H1 (cell line): ENCODE results near the gene COL5A3. TPM values are rescaled to one million over a fixed set of nuclear protein-coding genes. Genes with fewer than 3 reads are reported as not detected.

Experiments used
- ASH2L ChIP-seq: fragments of 200-600, 300-600 bp; sonication (generic); IDR thresholded peaks from one replicate; pipeline ENCODE4 v1.7.1; 2017; ENCODE audit warnings: low read length
- CHD2 ChIP-seq: IDR thresholded peaks from 2 replicates; pipeline ENCODE4 v1.6.1; 2012; ENCODE audit warnings: low read length, improper control_type of control experiment
- CREB1 ChIP-seq: IDR thresholded peaks from 2 replicates; pipeline ENCODE4 v1.6.1; 2012; ENCODE audit warnings: inconsistent platforms
- EP300 ChIP-seq, 2 experiments: IDR thresholded peaks; 1 replicate in 1 of 2; 2 replicates in 1 of 2; pipeline ENCODE4 v1.6.1; 2011 to 2012; ENCODE audit warnings: low read depth in 2 of 2, low read length in 2 of 2, mild to moderate bottlenecking in 2 of 2, borderline replicate concordance in 1 of 2, inconsistent platforms in 1 of 2, moderate library complexity in 1 of 2
- KDM4A ChIP-seq: IDR thresholded peaks from one replicate; pipeline ENCODE4 v1.7.1; 2012; ENCODE audit warnings: low read depth, mild to moderate bottlenecking, moderate library complexity, low read length, inconsistent platforms; ENCODE audit not compliant: severe bottlenecking
- MAX ChIP-seq: IDR thresholded peaks from 2 replicates; pipeline ENCODE4 v1.6.1; 2012; ENCODE audit warnings: inconsistent platforms
- POU5F1 ChIP-seq: IDR thresholded peaks from 2 replicates; pipeline ENCODE4 v1.6.1; 2011; ENCODE audit warnings: low read depth, mild to moderate bottlenecking, low read length, moderate library complexity
- RXRA ChIP-seq: IDR thresholded peaks from 2 replicates; pipeline ENCODE4 v1.6.1; 2011; ENCODE audit warnings: low read depth, mild to moderate bottlenecking, low read length, moderate library complexity; ENCODE audit not compliant: insufficient read depth
- SIN3A ChIP-seq, 2 experiments: IDR thresholded peaks in 1 of 2; conservative IDR thresholded peaks in 1 of 2; 2 replicates each; pipeline ENCODE4 v1.6.1; 2011 to 2012; ENCODE audit warnings: low read length in 2 of 2, improper control_type of control experiment in 1 of 2, low read depth in 1 of 2, mild to moderate bottlenecking in 1 of 2
- SIRT6 ChIP-seq: IDR thresholded peaks from one replicate; pipeline ENCODE4 v1.7.1; 2012; ENCODE audit warnings: low read length, inconsistent platforms
- SP1 ChIP-seq: IDR thresholded peaks from 2 replicates; pipeline ENCODE4 v1.6.1; 2011; ENCODE audit warnings: low read depth, low read length
- SP4 ChIP-seq: IDR thresholded peaks from 2 replicates; pipeline ENCODE4 v1.6.1; 2012; ENCODE audit warnings: low read length, inconsistent platforms
- polyA plus RNA-seq, 7 experiments: library from polyadenylated mRNA; depleted of rRNA in 3 of 7; stranded (reverse) in 5 of 7; unstranded in 2 of 7; fragments of >200 nt in 5 of 7; fragments of 200-250 nt in 2 of 7; gene quantifications; 1 replicate in 5 of 7; 2 replicates in 1 of 7; 4 replicates in 1 of 7; pipeline versions ENCODE4 v1.2.1 to v1.2.3, GENCODE V29; 2011 to 2013; ENCODE audit warnings: missing spikeins in 2 of 7, mixed read lengths in 2 of 7
- total RNA-seq: library from RNA; stranded (reverse); fragmentation: NEBNext Ultra II Directional; extraction: Animal tissue kit (Norgen Biotek cat#: 25700); gene quantifications from 2 replicates; pipeline ENCODE4 v1.2.1, GENCODE V29; 2021
- TF ChIP-seq, protein P1 (sequence below), 3 experiments: IDR thresholded peaks; 1 replicate in 2 of 3; 2 replicates in 1 of 3; pipeline versions ENCODE4 v1.5.1 to v1.6.1; 2011; ENCODE audit warnings: low read length in 3 of 3, mild to moderate bottlenecking in 3 of 3, inconsistent platforms in 2 of 3, low read depth in 1 of 3, moderate library complexity in 1 of 3; ENCODE audit not compliant: insufficient read depth in 1 of 3; ENCODE audit errors: control extremely low read depth in 1 of 3
- TF ChIP-seq, protein P2 (sequence below): IDR thresholded peaks from 2 replicates; pipeline ENCODE4 v1.6.1; 2011; ENCODE audit warnings: low read depth, mild to moderate bottlenecking, low read length; ENCODE audit not compliant: insufficient read depth

Gene COL5A3
- total and polyA plus RNA-seq, 2 of the 8 experiments (the other 6 are each of a cell fraction or from before 2014, with no cell fraction given): 0.67 to 0.74 TPM

- TF ChIP-seq CREB1 (peak; percentile 85), POU5F1 (no peak), CHD2 (0 out of 2 replicates have a peak, but pooled peaks have one; percentile 29), ASH2L (peak; percentile 25), SP4 (peak; percentile 34; the same call in 1 of the 2 replicates), SIRT6 (no peak), MAX (peak; percentile 100), SIN3A (conservative IDR thresholded peaks at IDR 0.05 in 1 of 2, IDR thresholded peaks at IDR 0.05 in 1 of 2; ENCODE audit: low read depth in 1 of 2, low read length in 2 of 2) (peak in 1 of 2 experiments; percentile 67; a peak in 1 of 4 replicates), EP300 (IDR thresholded peaks at IDR 0.05; ENCODE audit: borderline replicate concordance in 1 of 2, low read depth in 2 of 2, low read length in 2 of 2) (peak in 1 of 2 experiments; percentile 58; a peak in 1 of 3 replicates), KDM4A (no peak), RXRA (no peak), SP1 (0 out of 2 replicates have a peak, but pooled peaks have one; percentile 13)
- TF ChIP-seq, protein P1, sequence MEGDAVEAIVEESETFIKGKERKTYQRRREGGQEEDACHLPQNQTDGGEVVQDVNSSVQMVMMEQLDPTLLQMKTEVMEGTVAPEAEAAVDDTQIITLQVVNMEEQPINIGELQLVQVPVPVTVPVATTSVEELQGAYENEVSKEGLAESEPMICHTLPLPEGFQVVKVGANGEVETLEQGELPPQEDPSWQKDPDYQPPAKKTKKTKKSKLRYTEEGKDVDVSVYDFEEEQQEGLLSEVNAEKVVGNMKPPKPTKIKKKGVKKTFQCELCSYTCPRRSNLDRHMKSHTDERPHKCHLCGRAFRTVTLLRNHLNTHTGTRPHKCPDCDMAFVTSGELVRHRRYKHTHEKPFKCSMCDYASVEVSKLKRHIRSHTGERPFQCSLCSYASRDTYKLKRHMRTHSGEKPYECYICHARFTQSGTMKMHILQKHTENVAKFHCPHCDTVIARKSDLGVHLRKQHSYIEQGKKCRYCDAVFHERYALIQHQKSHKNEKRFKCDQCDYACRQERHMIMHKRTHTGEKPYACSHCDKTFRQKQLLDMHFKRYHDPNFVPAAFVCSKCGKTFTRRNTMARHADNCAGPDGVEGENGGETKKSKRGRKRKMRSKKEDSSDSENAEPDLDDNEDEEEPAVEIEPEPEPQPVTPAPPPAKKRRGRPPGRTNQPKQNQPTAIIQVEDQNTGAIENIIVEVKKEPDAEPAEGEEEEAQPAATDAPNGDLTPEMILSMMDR (IDR thresholded peaks at IDR 0.05; ENCODE audit: control extremely low read depth in 1 of 3, insufficient read depth in 1 of 3, low read depth in 1 of 3, low read length in 3 of 3): peak; percentile 92 to 95 (median 92)
- TF ChIP-seq, protein P2, sequence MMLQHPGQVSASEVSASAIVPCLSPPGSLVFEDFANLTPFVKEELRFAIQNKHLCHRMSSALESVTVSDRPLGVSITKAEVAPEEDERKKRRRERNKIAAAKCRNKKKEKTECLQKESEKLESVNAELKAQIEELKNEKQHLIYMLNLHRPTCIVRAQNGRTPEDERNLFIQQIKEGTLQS: peak; percentile 60; the same call in 1 of the 2 replicates
Measured at GRCh38 chr19:10027158-10027997, 17.1 kb upstream of the COL5A3 start (continued).
